GM21515 (cell line): ENCODE measurements around the gene STK32C.
A peak's percentile ranks its signal among the peaks of the same experiment; 100 is the strongest.
"Not testable (repeated sequence)": the region's sequence is repeated elsewhere in the genome, so short reads cannot be mapped to it uniquely, and the experiment has no call there.

Experiments
- ATAC-seq: cut with Tn5 transposase; IDR thresholded peaks from one replicate; pipeline ENCODE4 v1.9.1; 2021; ENCODE audit not compliant: unreplicated experiment

The STK32C gene

DNA sequence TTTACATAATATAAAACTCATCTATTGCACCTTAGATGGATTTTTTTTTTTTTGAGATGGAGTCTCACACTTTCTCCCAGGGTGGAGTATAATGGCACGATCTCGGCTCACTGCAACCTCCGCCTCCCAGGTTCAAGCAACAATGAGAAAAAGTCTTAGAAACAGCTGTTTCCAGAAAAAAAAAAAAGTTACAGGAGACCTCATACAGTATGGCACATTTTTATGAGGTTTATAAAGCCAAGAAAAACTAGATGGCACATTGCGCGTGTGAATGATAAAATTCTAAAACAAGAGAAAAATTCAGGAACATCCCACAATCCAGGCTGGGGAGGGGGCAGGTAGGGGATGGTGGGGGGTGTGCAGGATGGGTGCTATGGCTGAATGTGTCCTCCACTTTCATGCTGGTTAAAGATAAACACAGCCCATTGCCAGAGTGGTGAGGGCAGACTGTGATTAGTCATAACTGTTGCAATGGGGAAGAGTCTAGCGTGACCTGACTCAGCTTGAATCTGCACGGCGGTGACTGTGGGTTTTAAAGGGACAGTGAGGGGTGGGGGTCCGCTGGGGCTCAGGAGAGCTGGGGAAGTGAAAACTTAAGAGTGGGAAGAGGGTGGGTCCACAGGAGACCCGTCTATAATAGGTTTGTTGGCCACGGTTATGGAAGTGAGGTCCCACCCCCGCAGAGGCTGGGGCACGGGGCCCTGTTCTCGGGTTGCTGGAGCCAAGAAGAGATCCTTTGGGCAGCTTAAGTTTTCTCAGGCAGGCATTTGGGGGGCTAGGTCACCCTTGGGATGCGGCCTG is 12.3 kb upstream of the STK32C start:
- ATAC-seq: peak; percentile 95

DNA sequence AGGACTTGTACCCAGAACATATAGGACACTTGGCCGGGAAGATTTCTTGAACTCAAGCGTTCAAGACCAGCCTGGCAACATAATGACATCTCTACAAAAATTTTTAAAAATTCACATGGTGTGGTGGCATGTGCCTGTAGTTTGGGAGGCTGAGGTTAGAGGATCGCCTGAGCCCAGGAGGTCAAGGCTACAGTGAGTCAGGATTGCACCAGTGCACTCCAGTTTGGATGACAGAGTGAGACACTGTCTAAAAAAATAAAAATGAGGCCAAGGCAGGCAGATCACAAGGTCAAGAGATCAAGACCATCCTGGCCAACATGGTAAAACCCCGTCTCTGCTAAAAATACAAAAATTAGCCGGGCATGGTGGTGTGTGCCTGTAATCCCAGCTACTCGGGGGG is 9.7 kb upstream of the STK32C start:
- not testable (repeated sequence) for ATAC-seq

DNA sequence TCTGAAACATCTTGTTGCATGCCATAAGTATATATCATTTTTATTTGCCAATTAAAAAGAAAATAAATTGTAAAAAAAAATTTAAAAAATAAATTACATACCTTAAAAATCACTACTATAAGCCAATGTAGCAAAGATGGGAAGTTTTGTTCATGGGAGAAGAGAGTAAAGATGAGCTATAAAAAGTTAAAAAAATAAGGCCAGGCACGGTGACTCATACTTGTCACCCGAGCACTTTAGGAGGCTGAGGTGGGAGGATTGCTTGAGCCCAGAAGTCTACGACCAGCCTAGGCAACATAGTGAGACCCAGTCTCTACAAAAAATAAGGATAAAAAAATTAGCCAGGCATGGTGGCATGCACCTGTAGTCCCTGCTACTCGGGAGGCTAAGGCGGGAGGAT is 8.4 kb upstream of the STK32C start:
- ATAC-seq: no peak

DNA sequence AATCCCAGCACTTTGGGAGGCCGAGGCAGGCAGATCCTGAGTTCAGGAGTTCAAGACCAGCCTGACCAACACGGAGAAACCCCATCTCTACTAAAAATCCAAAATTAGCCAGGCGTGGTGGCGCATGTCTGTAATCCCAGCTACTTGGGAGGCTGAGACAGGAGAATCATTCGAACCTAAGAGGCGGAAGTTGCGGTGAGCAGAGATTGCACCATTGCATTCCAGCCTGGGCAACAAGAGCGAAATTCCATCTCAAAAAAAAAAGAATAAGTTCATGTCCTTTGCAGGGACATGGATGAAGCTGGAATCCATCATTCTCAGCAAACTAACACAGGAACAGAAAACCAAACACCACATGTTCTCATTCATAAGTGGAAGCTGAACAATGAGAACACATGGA is 7.1 kb upstream of the STK32C start:
- not testable (repeated sequence) for ATAC-seq

DNA sequence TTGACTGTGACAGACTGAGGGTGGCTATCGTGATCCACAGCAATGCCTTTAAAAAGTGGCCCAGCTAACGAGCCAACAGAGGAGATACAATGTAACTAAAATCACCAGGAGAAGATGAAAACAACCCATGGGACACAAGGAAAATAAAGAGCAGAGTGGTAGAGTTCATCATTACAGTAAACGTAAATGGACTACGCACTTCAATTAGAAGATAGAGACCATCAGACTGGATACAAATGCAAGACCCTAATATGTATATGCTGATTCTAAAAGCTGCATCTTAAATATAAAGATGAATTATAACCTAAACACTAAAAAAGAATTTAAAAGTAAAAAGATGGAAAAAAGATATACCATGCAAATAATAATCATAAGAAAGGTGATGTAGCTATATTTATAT is 6.6 kb upstream of the STK32C start:
- no peak for ATAC-seq

DNA sequence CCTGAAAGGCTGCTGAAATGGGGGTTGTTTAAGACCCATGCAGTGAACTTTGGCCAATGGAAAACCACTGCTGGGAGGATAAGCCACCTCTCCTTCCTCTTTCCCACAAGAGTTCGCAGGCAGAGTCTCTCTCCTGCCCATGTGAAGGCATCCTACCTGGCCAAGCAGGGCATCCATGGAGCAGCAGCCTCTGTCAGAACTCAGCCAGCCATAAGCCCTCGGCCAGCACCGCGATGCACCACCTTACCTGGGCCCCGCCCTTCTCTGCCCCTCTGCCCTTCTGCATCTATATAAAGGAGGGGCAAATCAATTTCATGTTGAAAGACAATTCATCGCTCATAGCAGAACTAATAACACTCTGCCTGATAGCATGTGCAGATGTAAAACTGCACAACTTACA is 6.1 kb upstream of the STK32C start:
- ATAC-seq: no peak

DNA sequence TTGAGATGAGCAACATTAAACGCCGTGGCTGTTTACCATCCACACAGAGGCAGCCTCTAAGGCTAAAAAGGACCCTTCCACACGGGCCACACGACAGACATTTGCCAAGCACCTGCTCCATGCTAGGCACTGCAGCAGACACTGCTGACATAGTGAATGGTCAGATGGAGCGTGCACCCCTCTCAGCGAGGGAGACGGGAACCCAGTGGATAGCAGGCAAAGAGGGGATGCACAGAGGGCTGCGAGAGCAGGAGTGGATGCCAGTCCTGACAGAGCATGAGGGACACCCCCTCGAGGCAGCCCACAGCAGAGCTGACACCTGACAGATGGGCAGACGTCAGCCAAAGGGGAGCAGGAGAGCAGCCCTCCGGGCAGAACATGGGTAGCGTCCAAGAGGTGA is 5.6 kb upstream of the STK32C start:
- no peak for ATAC-seq

DNA sequence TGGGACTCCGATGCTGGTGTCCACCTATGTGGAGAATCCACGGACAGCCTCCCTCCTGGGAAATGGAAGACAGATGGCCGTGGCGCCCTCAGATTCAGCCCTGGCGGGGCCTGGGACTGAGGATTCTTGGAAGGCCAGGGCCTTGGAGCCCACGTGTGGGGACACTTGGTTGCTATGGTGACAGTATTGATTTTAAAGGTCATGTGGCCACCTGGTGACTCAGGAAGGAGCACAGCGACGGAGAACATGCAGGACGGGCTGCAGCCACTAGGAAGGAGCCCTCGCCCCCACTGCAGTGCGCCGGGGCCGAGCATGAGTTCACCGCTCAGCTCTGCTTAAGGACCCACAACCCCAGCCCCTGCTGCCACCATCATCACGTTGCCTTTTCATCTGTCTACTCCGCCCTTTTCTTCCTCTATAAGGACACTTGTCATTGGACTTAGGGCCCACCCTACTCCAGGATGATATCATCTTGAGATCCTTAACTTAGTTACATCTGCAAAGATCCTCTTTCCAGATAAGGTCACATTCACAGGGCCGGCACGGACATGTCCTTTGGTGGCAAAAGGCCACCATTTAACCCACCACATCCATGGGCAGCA is 3.7 kb upstream of the STK32C start:
- no peak for ATAC-seq

DNA sequence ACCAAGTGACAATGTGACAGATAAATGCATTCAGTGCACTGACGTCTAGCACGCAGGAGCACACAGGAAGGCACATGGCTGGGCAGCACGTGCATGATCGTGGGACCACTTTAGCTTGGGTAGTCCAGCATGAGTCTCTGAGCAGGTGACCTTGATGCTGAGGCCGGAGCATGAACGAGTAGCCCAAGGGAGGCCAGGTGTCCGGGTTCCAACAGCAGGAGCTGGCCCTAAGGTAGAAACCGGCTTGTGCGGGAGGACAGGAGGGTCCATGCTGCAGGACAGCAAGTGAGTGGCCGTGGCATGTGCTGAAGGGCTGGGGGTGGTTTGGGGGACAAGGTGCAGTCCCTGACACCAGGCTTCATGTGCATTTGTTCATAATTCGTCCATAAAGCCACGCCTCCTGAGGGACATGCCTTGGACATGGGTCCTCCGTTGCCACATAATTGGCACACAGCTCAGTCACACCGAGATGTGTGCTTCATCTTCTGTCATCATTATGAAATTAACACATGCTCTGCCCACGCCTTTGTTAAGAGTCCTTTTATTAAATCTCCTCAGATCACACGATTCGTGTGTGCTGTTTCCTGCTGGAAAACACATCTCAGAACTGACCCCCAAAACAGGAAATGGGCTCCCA is 3.1 kb upstream of the STK32C start:
- ATAC-seq: no peak

DNA sequence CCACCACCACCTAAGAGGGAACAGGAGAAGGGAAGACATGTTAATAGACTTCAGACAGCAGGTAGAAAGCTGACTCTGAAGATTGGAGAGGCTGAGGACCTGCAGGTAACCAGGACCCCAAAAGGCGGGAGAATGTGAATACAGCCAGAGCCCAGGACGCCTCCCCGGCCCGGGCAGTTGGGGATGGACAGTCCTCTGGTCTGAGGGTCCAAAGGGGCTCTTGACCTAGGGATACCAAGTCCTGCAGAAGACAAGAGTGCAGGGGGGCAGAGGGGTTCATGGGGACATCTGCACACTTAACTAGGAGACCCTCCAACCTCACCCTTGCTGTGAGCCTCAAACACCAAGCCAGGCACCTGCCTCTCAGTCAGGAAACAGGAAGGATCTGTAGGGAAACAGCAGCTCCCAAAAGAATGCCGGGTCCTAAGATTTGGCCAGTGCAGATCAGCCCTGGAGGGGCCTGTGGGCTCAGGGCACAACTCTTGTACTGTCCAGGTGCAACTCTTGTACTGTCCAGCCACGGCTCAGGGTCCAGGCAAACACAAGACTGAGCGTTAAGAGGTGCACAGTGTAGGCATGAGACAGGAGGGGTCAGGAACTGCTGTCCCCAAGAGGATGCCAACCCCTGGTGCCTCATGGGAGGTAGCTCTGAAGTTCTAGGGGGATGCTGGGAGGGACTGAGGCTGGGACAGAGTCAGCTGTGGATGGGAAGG is 2.3 kb upstream of the STK32C start:
- ATAC-seq: no peak

DNA sequence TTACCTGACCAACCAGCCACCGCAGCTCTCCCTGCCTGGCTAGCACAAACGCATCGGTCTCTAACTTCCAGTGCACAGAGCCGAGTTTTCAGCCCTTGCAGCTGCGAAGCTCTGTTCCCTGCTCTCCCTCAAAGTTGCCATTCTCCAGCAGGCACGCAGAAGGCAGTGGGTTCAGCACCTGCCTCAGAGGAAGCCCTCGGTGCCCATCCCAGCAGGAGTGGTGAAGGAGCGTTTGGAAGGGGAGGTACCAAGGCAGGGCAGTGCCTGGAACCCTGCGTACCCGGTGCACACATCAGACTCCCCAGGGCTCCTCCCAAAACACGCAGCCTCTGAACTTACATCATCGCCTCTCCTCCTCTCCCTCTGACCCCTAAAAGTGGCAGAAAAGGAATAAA is 1.7 kb upstream of the STK32C start:
- ATAC-seq: no peak

DNA sequence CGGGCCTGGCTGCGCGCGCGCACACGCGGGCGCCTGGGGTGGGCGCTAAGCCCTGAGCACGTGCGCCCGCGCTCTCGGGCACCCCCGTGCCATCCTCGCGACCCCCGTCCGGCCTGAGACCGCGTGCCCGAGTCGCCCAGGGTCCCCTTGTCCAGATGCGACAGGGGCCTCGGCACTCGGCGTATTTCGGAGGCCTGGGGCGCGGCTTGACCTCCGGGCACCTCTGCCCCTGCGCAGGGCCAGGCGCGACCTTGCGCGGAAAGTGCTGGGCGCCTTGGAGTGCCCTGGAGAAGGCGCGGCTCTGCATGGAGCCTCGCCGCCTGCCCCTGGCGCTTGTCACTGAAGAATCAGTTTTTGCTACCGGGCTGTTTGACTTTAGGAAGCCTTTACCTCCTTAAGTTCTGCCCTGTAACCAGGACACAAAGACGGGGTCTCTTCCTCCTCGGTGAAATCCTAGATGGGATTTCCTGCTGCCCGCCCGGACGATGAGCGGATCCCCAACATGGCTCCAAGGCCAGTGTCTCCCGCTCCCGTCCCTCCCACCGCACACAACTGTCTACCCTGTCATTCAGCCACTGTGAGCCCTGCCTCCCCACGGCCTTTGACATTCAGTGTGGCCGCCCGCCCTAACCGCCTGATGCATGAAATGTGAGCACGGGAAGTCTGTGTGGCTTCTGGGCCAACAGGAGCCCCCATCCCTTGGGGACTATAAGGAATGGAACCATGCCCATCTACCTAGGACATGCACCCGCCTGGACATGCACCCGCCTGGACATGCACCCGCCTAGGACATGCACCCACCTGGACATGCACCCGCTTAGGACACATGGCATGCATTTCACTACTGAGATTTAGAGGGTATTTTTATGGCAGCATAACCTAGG is 1.1 kb upstream of the STK32C start:
- no peak for ATAC-seq

DNA sequence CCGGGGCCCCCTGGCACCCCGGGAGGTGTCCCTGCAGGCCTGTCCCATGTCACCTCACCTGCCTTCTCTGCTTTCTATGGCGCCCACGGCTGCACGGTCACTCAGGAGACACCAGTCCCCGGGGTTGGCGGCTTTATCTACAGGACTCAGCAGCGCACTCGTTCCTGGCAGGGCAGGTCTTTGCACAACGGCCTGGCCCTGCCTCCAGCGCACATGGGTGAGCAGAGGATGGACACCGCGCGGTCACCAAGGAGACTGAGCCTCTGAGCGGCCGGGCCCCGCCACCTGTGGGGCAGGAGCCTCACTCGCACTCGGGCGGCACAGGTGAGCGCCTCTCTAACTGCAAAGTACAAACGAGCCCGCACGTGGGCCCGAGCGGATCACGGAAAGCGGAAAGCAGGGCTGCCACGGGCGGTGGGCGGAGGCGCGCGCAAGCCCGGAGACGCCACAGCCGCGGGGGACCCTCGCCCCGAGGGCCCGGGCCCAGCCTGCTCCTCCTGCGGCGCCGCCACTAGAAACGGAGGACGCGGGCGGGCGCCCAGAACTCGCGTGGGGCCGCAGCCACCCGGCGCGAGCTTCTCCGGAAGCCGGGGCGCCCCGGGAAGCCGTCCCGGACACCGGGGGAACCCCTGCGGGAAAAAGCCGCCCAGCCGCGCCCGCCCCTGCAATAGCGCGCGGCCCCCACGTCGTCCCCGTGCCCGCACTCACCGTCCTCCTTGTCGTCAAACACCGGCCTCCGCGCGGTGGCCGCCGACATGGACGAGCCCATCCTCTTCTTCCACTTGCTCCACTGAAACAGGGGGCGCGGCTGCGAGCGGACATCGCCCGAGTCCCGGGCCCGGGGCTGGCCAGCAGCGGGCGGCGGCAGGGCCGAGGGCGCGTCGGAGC is 642 bp downstream of the STK32C start:
- ATAC-seq: peak; percentile 12

DNA sequence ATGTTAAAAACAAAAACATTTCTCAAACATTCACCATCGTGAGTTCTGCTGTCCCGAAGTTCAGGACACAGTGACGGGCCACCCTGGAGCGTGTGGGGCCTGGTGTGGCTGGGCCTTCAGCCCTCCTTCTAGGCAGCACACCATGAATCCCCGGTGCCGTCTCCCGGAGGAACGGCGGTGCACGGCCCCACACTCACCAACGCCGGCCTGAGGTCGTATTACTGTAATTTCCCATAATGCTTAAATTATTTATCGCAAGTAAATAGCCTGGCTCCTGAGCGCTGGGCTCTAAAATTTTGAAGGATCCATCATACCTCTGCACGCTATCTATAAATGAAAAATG is 1.4 kb downstream of the STK32C start:
- no peak for ATAC-seq

DNA sequence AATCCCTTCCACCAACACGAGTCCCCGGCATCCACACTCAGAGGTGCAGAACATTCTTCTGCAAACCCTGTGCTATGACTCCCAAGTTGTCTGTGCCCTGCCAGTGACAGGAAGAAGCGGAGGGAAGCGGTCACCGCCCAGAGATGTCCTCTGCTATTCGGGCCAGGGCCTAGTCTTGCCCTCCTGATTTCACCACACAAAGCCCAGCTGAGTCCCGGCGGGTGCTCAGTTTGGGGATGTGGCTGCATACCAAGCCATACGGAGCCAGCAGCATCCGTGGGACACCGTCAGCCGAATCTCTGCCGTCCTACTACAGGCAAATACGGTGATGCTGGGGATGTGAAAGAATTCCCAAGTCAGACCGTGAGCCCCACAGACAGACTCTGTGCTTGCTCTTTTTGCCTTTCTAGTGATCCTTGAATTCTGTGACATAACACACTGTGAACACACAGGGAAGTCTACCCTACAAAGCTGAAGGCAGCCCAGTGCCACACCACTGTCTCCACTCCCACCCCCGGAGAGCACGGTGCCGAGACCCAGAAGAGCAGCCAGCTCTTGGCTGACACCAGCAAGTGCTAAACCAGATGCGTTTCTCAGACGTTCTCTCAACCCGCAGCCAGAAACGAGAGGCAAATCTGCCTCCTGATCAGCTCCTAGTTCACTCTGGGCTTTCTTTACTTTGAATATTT is 2.0 kb downstream of the STK32C start:
- ATAC-seq: no peak

DNA sequence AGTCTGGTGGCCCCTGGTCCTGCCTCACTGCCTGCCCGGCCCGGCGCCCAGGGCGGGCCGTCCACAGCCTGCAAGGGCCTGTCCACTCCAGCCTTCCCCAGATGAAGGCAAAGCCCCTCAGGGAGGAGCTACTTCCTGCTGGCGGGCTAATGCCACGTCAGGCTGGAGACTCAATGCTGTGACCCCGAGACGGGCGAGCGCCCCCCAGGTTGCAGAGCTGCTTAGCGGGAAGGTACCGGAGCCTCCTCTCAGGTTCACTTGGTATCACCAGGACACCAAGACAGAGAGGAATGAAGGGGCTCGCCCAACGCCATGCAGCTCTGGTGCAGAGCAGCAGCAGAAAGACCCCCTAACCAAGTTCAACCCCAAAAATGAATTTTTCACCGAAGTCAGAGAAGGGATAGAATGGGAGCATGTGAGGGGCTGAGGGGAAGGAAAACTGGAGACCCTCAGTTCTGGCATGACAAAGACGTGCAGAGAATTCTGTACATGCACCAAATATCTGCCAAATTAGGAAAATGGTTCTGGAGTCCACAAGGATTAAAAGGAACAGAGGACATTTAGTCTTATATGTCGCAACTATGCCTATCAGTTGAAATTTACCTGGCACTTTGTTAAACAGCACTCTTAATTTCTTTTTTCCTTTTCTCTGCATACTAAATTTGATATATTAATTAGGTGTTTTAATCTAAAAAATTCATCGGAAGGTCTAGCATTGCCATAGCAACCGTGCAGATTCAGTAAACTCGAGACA is 2.8 kb downstream of the STK32C start:
- ATAC-seq: no peak

DNA sequence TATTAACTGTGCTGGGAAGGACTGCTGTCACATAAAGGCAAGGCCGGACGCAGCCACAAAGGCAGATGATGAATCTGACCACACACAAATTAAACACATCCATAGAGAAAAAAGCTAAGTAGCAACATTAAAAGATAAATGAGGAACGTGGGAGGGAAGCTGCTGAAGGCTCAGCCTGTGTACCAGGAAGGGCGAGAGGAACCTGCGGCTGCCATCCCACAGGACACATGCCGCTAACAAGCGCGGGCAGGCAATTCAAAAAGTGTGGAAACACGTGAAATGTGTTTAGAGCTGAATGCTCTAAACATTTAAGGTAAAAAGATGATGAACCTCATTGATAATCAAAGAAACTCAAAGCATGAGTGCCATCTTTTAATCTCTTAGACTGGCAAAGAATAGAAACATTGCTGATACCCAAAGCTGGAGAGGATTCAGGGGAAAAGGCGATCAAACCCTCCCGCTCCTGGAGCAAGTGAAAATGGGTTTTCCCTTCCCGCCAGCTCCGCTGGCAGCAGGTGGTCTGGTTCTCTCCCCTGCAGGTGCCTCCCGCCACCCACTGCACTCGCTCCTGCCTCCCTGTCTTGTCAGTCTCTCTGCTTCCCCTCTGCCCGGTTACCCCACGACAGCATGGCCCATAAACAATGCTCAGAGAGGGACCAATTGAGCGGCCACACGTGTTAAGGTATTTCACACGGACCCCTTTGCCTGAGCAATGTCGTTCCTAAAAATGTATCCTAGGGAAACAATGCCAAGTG is 4.2 kb downstream of the STK32C start:
- no peak for ATAC-seq
